K562 (cell line): ENCODE data around the gene PRDM16.

Experiments used
- ETV1 ChIP-seq: fragments of 450-650 bp; conservative IDR thresholded peaks from 2 replicates; pipeline ENCODE4 v1.6.1; 2016; ENCODE audit warnings: missing genetic modification characterization, control low read depth, low read depth, missing compliant biosample characterization
- PCBP1 ChIP-seq: fragments of 200-400 bp; formaldehyde crosslinking; IDR thresholded peaks from 2 replicates; pipeline ENCODE4 v1.6.1; 2018; ENCODE audit warnings: mild to moderate bottlenecking, low read depth, low read length; ENCODE audit not compliant: poor library complexity, severe bottlenecking
- TRIM25 ChIP-seq: fragments of 450-650 bp; IDR thresholded peaks from 2 replicates; pipeline ENCODE4 v1.7.0; 2016; ENCODE audit warnings: borderline replicate concordance
- TF ChIP-seq, protein P1 (sequence below), 3 experiments: IDR thresholded peaks in 2 of 3; conservative IDR thresholded peaks in 1 of 3; 2 replicates each; pipeline ENCODE4 v1.5.1; 2011 to 2012; ENCODE audit warnings: low read length in 3 of 3, mild to moderate bottlenecking in 3 of 3, control low read depth in 2 of 3, improper control_type of control experiment in 1 of 3, inconsistent platforms in 1 of 3, low read depth in 1 of 3, mixed read lengths in 1 of 3, moderate library complexity in 1 of 3; ENCODE audit not compliant: insufficient read depth in 2 of 3

DNA sequence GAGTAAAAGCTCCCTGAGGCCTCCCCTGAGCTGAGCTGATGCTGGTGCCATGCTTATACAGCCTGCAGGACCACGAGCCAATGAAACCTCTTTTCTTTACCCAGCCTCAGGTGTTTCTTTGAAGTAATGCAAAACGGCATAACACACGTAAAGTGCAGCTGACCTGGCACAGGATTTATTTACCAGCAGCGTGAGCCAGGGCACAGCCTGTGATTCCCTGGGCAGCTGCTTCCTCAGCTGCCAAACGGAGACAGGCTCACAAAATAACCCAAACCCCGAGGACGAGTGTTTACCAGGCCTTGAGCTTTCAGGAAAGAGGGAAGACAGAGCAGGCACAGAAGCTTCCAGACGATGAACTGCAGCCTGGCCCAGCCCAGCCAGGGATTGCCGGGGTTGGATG lies 264.9 kb downstream of the PRDM16 start:
- TF ChIP-seq ETV1 (tag) (no peak), TRIM25 (no peak), PCBP1 (no peak)
- TF ChIP-seq, protein P1, sequence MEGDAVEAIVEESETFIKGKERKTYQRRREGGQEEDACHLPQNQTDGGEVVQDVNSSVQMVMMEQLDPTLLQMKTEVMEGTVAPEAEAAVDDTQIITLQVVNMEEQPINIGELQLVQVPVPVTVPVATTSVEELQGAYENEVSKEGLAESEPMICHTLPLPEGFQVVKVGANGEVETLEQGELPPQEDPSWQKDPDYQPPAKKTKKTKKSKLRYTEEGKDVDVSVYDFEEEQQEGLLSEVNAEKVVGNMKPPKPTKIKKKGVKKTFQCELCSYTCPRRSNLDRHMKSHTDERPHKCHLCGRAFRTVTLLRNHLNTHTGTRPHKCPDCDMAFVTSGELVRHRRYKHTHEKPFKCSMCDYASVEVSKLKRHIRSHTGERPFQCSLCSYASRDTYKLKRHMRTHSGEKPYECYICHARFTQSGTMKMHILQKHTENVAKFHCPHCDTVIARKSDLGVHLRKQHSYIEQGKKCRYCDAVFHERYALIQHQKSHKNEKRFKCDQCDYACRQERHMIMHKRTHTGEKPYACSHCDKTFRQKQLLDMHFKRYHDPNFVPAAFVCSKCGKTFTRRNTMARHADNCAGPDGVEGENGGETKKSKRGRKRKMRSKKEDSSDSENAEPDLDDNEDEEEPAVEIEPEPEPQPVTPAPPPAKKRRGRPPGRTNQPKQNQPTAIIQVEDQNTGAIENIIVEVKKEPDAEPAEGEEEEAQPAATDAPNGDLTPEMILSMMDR (IDR thresholded peaks at IDR 0.05 in 2 of 3, conservative IDR thresholded peaks at IDR 0.05 in 1 of 3; ENCODE audit: insufficient read depth in 2 of 3, low read depth in 1 of 3, low read length in 3 of 3), result no peak
